ENCODE measurements around the gene LCN12. TPM values are rescaled to one million over a fixed set of nuclear protein-coding genes. Genes with fewer than 3 reads are reported as not detected.
A peak's percentile ranks its signal among the peaks of the same experiment; 100 is the strongest.

The LCN12 gene
- total RNA-seq, 1 donor from 2014 or later: not detected

DNA sequence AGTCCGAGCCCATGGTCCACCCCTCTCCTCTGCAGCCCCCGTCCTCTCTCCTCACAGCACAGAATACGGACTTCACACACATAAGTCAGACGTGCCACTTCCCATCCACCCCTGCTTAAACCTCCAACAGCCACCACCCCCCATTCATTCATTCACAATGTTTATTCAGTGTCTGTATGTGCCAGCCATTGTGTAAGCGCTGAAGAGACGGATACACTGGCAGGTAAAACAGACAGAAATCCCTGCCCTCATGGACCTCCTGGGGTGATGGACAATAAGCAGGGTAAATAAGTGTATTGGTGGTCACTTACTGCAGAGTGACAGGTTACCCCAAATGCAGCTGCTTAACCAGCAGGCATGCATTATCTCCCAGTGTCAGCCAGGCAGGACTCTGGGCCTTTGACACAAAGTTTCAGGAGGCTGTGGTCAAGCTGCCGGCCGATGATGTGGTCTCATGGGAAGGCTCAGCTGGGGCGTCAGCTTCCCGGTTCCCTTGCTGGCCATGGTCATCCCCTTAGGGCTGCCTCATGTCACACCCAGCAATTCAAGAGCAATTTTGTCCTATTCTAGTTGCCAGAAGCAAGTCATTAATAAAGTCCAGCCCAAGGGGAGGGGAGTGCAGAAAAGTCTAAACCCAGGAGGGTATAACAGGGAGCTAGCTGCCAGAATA is 38.3 kb downstream of the LCN12 start:
- no peak overlapping the region for H3K27ac ChIP-seq
- intact Hi-C loops (cut with DNase I): no loop called here

DNA sequence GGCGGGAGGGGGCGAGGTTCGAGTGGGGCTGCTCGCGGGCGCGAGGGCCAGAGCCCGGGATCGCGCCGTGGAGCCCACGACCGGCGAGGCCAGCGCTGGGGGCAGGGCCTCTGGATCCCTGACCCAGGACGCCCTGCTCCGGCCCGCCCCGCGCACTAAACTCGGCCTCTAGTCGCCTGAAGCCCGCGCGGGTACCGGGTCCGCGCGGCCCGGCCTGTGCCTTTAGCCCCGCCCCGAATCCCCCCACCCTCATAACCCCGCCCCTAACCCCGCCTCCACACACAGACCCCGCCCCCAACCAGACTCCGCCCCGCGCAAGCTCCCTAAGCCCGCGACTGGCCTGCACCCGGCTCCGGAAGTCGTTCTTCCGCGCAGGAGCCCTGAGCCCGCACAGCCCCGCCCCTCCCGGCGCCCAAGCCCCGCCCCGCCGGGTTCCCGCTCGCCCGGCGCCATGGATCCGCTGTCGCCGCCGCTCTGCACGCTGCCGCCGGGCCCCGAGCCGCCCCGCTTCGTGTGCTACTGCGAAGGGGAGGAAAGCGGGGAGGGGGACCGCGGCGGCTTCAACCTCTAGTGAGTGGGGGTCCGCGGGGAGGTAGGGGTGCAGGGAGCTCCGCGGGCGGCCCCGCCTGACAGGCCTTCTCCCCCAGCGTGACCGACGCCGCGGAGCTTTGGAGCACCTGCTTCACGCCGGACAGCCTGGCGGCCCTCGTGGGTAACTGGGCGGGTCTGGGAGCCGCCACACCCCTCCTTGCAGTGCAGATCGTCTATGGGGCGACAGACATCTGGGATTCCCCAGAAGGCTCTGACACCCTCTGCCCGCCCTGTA is 40.1 kb downstream of the LCN12 start, which contains the start of gene PAXX:
Gene PAXX, plus strand, starts transcription at position 430 of the 826 bp plus-strand sequence. Its CDS starts 22 bp downstream, at position 452.
- Histone ChIP-seq H3K4me1 (peaks cover 50% of the 10 kb centered on the region), H3K27ac (peak within 1 kb of the TSS; percentile 83), H3K36me3 (no peaks in the 10 kb centered on the region), H3K9me3 (no peaks in the 10 kb centered on the region), H3K4me3 (peak within 1 kb of the TSS; percentile 61 to 91), H3K27me3 (no peaks in the 10 kb centered on the region)
- DNase-seq (ENCODE audit: extremely low spot score in 2 of 2): no peak
- intact Hi-C loops (cut with DNase I): no loop called here
- TF ChIP-seq POLR2AphosphoS5 (IDR thresholded peaks at IDR 0.05; ENCODE audit: insufficient read depth in 1 of 2, low read depth in 1 of 2): peak in 1 of 2 donors; percentile 53
- no peak for TF ChIP-seq POLR2A (IDR thresholded peaks at IDR 0.05)
- TF ChIP-seq, protein P1, sequence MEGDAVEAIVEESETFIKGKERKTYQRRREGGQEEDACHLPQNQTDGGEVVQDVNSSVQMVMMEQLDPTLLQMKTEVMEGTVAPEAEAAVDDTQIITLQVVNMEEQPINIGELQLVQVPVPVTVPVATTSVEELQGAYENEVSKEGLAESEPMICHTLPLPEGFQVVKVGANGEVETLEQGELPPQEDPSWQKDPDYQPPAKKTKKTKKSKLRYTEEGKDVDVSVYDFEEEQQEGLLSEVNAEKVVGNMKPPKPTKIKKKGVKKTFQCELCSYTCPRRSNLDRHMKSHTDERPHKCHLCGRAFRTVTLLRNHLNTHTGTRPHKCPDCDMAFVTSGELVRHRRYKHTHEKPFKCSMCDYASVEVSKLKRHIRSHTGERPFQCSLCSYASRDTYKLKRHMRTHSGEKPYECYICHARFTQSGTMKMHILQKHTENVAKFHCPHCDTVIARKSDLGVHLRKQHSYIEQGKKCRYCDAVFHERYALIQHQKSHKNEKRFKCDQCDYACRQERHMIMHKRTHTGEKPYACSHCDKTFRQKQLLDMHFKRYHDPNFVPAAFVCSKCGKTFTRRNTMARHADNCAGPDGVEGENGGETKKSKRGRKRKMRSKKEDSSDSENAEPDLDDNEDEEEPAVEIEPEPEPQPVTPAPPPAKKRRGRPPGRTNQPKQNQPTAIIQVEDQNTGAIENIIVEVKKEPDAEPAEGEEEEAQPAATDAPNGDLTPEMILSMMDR (IDR thresholded peaks at IDR 0.05): no peak

More for the DNA sequence above, 38.3 kb downstream of the LCN12 start:
- DNase-seq (ENCODE audit: extremely low spot score in 2 of 2): no peak
- Histone ChIP-seq H3K4me1 (peaks cover 39% of the 10 kb centered on the region), H3K9me3 (no peaks in the 10 kb centered on the region), H3K4me3 (no peak overlapping the region), H3K27me3 (peaks cover 2% of the 10 kb centered on the region), H3K36me3 (no peaks in the 10 kb centered on the region)
- no peak for TF ChIP-seq POLR2AphosphoS5 (IDR thresholded peaks at IDR 0.05; ENCODE audit: insufficient read depth in 1 of 2, low read depth in 1 of 2)
- TF ChIP-seq, protein P1 (IDR thresholded peaks at IDR 0.05): no peak
- TF ChIP-seq POLR2A (IDR thresholded peaks at IDR 0.05): no peak

DNA sequence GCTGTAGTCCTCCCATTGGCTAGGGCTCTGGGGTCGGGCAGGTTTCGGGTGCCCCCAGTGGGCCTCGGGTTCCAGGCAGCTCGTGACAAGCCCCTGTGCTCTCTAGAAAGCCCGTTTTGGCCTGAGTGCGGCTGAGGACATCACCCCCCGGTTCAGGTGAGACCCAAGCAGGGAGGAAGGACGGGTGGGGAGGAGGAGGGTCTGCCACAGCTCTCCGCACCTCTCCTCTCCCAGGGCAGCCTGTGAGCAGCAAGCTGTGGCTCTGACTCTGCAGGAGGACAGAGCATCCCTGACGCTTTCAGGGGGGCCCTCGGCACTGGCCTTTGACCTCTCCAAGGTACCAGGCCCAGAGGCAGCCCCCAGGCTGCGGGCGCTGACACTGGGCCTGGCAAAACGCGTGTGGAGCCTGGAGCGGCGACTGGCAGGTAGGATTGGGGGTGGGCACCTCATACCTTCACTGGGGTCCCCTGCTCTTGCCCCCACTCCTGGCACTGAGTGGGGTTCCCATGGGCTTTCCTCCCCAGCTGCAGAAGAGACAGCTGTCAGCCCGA is 40.8 kb downstream of the LCN12 start:
- peak overlapping the region; percentile 83 for H3K27ac ChIP-seq
- no peaks in the 10 kb centered on the region for H3K27me3 ChIP-seq
- no peaks in the 10 kb centered on the region for H3K9me3 ChIP-seq
- H3K4me3 ChIP-seq: peak overlapping the region; percentile 61 to 91
- no peaks in the 10 kb centered on the region for H3K36me3 ChIP-seq
- TF ChIP-seq, protein P1 (IDR thresholded peaks at IDR 0.05): no peak
- TF ChIP-seq POLR2A (IDR thresholded peaks at IDR 0.05): no peak
- no peak for TF ChIP-seq POLR2AphosphoS5 (IDR thresholded peaks at IDR 0.05; ENCODE audit: insufficient read depth in 1 of 2, low read depth in 1 of 2)
- H3K4me1 ChIP-seq: peaks cover 52% of the 10 kb centered on the region
- intact Hi-C loops (cut with DNase I): no loop called here
- DNase-seq (ENCODE audit: extremely low spot score in 2 of 2): no peak

DNA sequence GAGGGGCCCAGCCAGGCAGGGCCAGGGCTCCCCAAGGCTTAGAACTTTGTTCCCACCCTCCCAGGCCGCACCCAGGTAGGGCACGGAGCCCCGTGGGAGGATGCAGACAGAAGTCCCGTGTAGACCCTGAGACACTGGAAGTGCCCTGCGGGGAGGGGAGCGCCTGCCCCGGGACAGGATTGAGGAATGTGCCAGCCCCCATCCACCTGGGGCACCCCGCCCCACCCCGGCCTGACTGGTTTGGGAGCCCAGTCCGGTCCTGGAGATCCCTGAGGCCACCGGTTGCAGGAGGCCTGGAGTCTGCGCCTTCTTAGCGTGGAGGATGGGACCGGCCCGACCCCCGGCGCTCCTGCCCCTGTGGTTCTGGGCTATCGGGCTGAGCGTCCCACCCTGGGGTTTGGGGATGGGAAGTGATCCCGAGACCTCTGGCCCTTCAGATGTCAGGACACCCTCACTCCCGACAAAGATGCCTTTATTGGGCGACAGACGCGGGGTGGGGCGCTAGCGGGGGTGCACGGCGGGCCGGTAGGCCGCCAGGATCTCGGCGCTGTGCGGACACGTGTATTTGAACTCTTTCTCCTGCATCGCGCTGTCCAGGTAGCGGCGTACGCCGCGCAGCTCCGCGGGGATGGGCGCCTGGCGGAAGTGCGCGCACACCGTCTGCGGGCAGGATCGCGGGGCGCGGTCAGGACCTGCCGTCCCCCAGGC is 42.3 kb downstream of the LCN12 start:
- no peak for DNase-seq (ENCODE audit: extremely low spot score in 2 of 2)
- Histone ChIP-seq H3K9me3 (no peaks in the 10 kb centered on the region), H3K36me3 (no peaks in the 10 kb centered on the region), H3K4me3 (peak overlapping the region; percentile 22 to 32), H3K27ac (no peak overlapping the region), H3K4me1 (peaks cover 52% of the 10 kb centered on the region), H3K27me3 (no peaks in the 10 kb centered on the region)
- intact Hi-C loops (cut with DNase I): no loop called here
- TF ChIP-seq, protein P1 (IDR thresholded peaks at IDR 0.05): no peak
- TF ChIP-seq POLR2A (IDR thresholded peaks at IDR 0.05) (no peak), POLR2AphosphoS5 (IDR thresholded peaks at IDR 0.05; ENCODE audit: insufficient read depth in 1 of 2, low read depth in 1 of 2) (no peak)

Data from vagina (tissue), 2 donors.